Upper lobe of left lung (tissue), 6 donors: ENCODE data around the gene SOX12. TPM values are rescaled to one million over a fixed set of nuclear protein-coding genes. Genes with fewer than 3 reads are reported as not detected.
A peak's percentile ranks its signal among the peaks of the same experiment; 100 is the strongest.

Experiments used
- ATAC-seq, 2 donors: fragments of 200-7000 bp; cut with Tn5 transposase; one replicate each; pipeline ENCODE4 v1.9.1; 2022; ENCODE audit warnings: mild to moderate bottlenecking in 2 of 2, moderate library complexity in 2 of 2; ENCODE audit not compliant: low FRiP score in 2 of 2
- DNase-seq, 2 donors: peaks; one replicate each; pipeline ENCODE4 v3.0.0-alpha.2; 2019 to 2020
- H3K27ac ChIP-seq, 4 donors: fragments of 200-600 bp; sonication (generic); one replicate each; pipeline ENCODE4 v1.5.1; 2016 to 2019
- H3K27me3 ChIP-seq, 4 donors: fragments of 200-600 bp; sonication (generic); one replicate each; pipeline ENCODE4 v1.5.1; 2017 to 2019
- H3K36me3 ChIP-seq, 4 donors: fragments of 200-600 bp; sonication (generic); one replicate each; pipeline ENCODE4 v1.5.1; 2016 to 2019
- H3K4me1 ChIP-seq, 4 donors: fragments of 200-600 bp; sonication (generic); one replicate each; pipeline ENCODE4 v1.5.1; 2018 to 2019
- H3K4me3 ChIP-seq, 4 donors: fragments of 200-600 bp; sonication (generic); one replicate each; pipeline ENCODE4 v1.5.1; 2017 to 2019; ENCODE audit warnings: mild to moderate bottlenecking in 2 of 4, moderate library complexity in 1 of 4
- H3K9me3 ChIP-seq, 4 donors: fragments of 200-600 bp; sonication (generic); one replicate each; pipeline ENCODE4 v1.5.1; 2018 to 2019
- CTCF ChIP-seq, 6 experiments: fragments of 450-650 bp in 4 of 6; fragments of 200-600 bp in 2 of 6; sonication (generic) in 2 of 6; IDR thresholded peaks; one replicate each; pipeline ENCODE4 v1.5.1; 2016 to 2019; ENCODE audit warnings: antibody characterized with exemption in 6 of 6
- EP300 ChIP-seq, 4 donors: sonication (generic); formaldehyde crosslinking; IDR thresholded peaks; one replicate each; pipeline ENCODE4 v1.5.1; 2017; ENCODE audit warnings: antibody characterized with exemption in 4 of 4, control low read depth in 2 of 4
- POLR2A ChIP-seq, 4 donors: fragments of 450-650 bp; IDR thresholded peaks; one replicate each; pipeline ENCODE4 v1.5.1; 2016 to 2017; ENCODE audit warnings: antibody characterized with exemption in 4 of 4, mild to moderate bottlenecking in 2 of 4
- POLR2AphosphoS5 ChIP-seq, 2 donors: sonication (generic); formaldehyde crosslinking; IDR thresholded peaks; one replicate each; pipeline ENCODE4 v1.5.1; 2017; ENCODE audit warnings: antibody characterized with exemption in 2 of 2
- WGBS, 2 donors: methylation state at CpG; one replicate each; pipeline ENCODE4 v1.1.5; 2017 to 2018; 5-methylcytosine and 5-hydroxymethylcytosine counted together
- total RNA-seq, 6 donors: library from RNA; depleted of rRNA in 4 of 6; stranded (reverse); fragments of >200 nt in 4 of 6; gene quantifications; one replicate each; pipeline versions ENCODE4 v1.1.0 to v1.2.1, GENCODE V29; 2016 to 2021
- donor health status: DM: no; HTN: no; CAD: no; lungs with moderate emphysema.
- donor health status: DM: no; HTN: yes; CAD: no; lungs with severe emphysema.

Gene SOX12
- total RNA-seq, 6 donors from 2014 or later: 3.8 to 13.5 (median 7.6) TPM

- peak; percentile 67 to 88 for ATAC-seq
- no peak overlapping the region for H3K27ac ChIP-seq
Measured at GRCh38 chr20:362271-363254, 37.2 kb downstream of the SOX12 start.

GRCh38 chr20:363319-364078, 38.1 kb downstream of the SOX12 start:
- no peak for DNase-seq
- H3K27me3 ChIP-seq: no peaks in the 10 kb centered on the region
- H3K4me3 ChIP-seq: no peak overlapping the region
- H3K4me1 ChIP-seq: peaks cover 9 to 20% (median 12%) of the 10 kb centered on the region in 4 donors
- no peak for TF ChIP-seq EP300 (IDR thresholded peaks at IDR 0.05)
- TF ChIP-seq CTCF (IDR thresholded peaks at IDR 0.05): no peak
- no peak overlapping the region for H3K27ac ChIP-seq
- peak in 1 of 2 donors; percentile 30 for ATAC-seq
- no peaks in the 10 kb centered on the region for H3K9me3 ChIP-seq
- H3K36me3 ChIP-seq: no peaks in the 10 kb centered on the region
- WGBS, 2 donors: 82 to 89% methylated on average over 10 to 13 of the region's 13 CpGs

More at GRCh38 chr20:362271-363254, 37.2 kb downstream of the SOX12 start:
- DNase-seq: peak in 1 of 2 donors; percentile 95
- no peaks in the 10 kb centered on the region for H3K27me3 ChIP-seq
- peaks cover 9 to 20% (median 12%) of the 10 kb centered on the region in 4 donors for H3K4me1 ChIP-seq
- WGBS, 2 donors: 64 to 66% methylated on average over 12 to 13 of the region's 13 CpGs
- no peak overlapping the region for H3K4me3 ChIP-seq
- H3K9me3 ChIP-seq: no peaks in the 10 kb centered on the region
- no peaks in the 10 kb centered on the region for H3K36me3 ChIP-seq
- TF ChIP-seq CTCF (IDR thresholded peaks at IDR 0.05): peak; percentile 27 to 76 (median 67)
- TF ChIP-seq POLR2AphosphoS5 (IDR thresholded peaks at IDR 0.05): peak; percentile 84 to 85
- peak in 1 of 4 donors; percentile 84 for TF ChIP-seq EP300 (IDR thresholded peaks at IDR 0.05)
- TF ChIP-seq POLR2A (IDR thresholded peaks at IDR 0.05): no peak

DNA sequence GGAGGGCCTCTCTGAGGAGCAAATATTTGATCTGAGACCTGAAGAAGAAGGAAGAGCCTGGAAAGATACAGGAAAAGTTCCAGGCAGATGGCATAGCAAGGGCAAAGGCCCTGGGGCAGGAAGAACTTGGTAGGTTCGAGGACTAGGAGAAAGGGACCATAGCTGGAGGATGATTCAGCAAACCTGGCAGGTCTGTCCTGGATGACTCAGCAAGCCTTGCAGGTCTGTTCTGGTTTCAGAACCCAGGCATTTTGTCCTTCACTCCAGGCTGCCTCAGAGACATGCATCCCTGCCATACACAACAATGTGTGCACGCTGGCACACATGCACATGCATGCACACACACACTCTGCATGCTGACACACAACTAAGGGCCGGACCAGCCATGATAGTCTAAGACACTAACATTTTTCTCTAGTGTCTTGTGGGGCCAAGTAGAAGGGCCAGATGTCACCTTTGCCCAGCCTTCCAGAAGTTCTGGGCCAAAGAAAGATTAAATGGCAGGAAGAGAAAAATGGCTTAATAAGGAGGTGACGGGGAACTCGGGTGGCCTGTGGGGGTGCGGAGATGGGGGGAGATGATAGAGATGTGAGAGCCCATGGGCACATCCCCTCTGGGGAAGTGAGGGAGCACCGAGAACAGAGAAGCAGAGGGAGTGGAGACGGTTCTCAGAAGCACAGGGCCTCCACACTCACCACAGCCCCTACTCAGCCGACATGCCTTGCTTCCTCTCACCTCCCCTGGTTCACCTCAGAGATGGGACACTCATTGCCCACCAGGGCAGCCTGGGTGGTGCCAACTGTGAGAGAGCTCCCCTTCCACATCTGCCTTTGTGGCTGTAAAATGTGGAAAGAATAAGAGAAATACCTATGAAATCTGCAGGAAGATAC, 39.8 kb downstream of the SOX12 start:
- WGBS, 2 donors: 75 to 84% methylated on average over 9 of the region's 9 CpGs
- TF ChIP-seq POLR2A (IDR thresholded peaks at IDR 0.05): no peak
- no peak for TF ChIP-seq EP300 (IDR thresholded peaks at IDR 0.05)
- TF ChIP-seq POLR2AphosphoS5 (IDR thresholded peaks at IDR 0.05): no peak
- no peak for TF ChIP-seq CTCF (IDR thresholded peaks at IDR 0.05)
- no peak overlapping the region for H3K4me3 ChIP-seq
- H3K27ac ChIP-seq: no peak overlapping the region
- DNase-seq (no peak), ATAC-seq (no peak)
- H3K9me3 ChIP-seq: no peaks in the 10 kb centered on the region
- no peaks in the 10 kb centered on the region for H3K36me3 ChIP-seq
- no peaks in the 10 kb centered on the region for H3K27me3 ChIP-seq
- peaks cover 11 to 24% (median 17%) of the 10 kb centered on the region in 4 donors for H3K4me1 ChIP-seq

DNA sequence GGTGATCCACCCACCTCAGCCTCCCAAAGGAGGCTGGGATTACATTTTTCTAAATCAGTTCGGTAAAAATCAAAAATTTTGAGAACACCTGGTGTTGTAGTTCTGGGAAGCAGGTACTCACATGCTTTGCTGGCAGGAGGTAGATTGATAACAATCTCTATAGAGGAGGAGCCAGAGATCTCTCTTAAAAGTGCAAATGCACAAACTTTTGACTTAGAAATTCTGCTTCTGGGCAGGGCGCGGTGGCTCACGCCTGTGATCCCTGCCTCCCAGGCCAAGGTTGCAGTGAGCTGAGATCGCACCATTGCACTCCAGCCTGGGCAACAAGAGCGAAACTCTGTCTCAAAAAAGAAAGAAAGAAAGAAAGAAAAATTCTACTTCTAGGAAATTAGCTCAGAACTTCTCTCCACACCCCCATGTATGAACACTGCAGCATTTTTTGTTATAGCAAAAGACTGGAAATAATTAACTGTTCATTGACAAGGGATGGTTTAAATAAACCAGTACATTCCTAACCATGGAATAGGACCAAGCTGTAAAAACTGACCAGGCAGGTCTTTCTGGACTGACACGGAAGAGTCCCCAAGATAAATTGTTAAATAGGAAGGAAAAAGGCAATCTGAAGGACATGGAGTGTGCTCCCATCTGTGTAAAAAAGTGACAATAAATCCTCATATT, 40.8 kb downstream of the SOX12 start:
- DNase-seq (no peak), ATAC-seq (no peak)
- Histone ChIP-seq H3K9me3 (no peaks in the 10 kb centered on the region), H3K27ac (no peak overlapping the region), H3K27me3 (no peaks in the 10 kb centered on the region), H3K4me3 (no peak overlapping the region), H3K36me3 (no peaks in the 10 kb centered on the region), H3K4me1 (peaks cover 18 to 35% (median 27%) of the 10 kb centered on the region in 4 donors)
- TF ChIP-seq CTCF (IDR thresholded peaks at IDR 0.05): no peak
- TF ChIP-seq EP300 (IDR thresholded peaks at IDR 0.05): no peak
- TF ChIP-seq POLR2A (IDR thresholded peaks at IDR 0.05): no peak
- no peak for TF ChIP-seq POLR2AphosphoS5 (IDR thresholded peaks at IDR 0.05)
- 67 to 71% methylated on average over 7 of the region's 7 CpGs for WGBS, 2 donors
